SKM-1 (cell line): ENCODE data around the gene CLEC14A.

Experiments used
- DNase-seq: peaks from one replicate; lab custom pipeline; 2025; ENCODE audit not compliant: unreplicated experiment; lab: John Stamatoyannopoulos, UW

Gene CLEC14A, protein sequence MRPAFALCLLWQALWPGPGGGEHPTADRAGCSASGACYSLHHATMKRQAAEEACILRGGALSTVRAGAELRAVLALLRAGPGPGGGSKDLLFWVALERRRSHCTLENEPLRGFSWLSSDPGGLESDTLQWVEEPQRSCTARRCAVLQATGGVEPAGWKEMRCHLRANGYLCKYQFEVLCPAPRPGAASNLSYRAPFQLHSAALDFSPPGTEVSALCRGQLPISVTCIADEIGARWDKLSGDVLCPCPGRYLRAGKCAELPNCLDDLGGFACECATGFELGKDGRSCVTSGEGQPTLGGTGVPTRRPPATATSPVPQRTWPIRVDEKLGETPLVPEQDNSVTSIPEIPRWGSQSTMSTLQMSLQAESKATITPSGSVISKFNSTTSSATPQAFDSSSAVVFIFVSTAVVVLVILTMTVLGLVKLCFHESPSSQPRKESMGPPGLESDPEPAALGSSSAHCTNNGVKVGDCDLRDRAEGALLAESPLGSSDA

DNA sequence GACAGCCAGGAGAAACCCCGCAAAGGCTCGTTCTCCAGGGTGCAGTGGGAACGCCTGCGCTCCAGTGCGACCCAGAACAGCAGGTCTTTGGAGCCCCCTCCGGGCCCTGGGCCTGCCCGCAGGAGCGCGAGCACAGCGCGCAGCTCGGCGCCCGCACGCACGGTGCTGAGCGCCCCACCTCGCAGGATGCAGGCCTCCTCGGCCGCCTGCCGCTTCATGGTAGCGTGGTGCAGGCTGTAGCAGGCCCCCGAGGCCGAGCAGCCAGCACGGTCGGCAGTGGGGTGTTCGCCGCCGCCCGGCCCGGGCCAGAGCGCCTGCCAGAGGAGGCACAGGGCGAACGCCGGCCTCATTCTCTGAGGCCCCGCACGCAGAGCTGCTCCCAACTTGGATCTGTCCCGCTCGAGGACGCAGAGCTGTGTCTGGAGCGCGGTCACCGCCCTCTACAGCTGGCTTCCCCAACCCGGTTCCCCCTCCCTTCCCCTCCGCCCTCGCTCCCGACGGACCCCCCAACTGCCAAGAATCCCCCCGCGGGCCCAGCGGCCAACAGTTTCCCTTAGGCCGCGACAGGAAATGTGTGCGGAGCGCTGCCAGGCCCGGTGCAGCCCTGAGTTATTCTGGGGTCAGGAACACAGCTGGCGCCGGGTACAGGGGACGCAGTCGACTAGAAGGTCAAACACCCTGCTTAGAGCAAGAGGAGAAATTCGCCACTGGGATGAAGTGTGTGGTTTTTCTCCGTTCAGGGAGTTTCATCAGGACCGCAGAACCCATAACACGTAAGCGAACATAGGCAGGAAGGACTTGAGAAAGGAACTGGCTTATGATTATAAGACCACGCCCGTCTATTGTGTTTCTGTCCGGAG lies at the start of gene CLEC14A:
CLEC14A (minus strand) TSS at position 421 of the 860 bp plus-strand sequence; CDS start at position 350, 71 bp downstream.
- no peak for DNase-seq

DNA sequence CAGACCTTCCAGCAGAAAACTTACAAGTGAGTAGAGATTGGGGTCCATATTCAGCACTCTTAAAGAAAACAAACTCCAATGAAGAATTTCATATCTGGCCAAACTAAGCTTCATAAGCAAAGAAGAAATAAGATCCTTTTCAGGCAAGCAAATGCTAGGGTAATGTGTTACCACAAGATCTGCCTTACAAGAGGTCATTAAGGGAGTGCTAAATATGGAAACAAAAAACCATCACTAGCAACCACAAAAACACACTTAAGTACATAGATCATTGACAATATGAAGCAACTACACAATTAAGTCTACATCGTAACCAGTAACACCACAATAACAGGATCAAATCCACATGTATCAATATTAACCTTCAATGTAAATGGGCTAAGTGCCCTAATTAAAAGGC lies 47.1 kb upstream of the CLEC14A start:
- DNase-seq, result no peak

DNA sequence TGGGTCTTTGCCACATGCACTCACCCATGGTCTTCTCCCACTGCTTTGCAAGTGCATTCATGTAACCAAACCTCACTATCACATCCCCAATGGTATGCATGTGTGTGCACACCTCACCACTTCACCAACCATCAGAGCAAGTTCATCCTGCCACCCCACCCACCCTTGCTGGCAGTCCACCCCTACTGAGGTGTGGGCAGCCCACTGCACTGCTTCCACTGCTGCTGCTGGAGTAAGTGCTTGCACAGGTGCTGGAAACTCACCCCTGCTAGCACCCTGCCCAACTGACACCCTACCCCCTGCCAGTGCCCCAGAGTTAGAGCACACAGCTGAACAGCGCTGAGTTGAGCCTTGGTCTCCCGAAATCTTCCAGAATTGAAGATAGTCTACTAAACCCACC lies 46.1 kb upstream of the CLEC14A start:
- DNase-seq, result no peak

DNA sequence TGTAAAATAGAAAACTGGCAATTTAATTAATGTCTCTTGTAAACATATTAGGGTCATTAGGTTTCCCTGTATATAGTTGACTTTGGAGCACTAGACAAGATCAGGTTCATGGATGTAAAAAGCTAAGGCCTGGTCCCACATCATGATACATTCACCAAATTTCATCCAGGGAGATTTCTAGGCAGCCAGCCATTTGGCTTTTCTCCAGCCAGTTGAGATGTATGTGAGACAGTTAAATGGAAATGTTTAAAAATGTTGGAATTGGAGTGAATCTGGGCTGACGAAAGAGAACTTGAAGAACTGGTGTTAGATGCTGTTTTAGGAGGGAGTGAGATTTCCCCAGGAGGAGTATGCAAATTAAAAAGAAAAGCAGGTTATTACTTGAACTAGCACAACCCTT lies 41.8 kb upstream of the CLEC14A start:
- DNase-seq, result no peak

DNA sequence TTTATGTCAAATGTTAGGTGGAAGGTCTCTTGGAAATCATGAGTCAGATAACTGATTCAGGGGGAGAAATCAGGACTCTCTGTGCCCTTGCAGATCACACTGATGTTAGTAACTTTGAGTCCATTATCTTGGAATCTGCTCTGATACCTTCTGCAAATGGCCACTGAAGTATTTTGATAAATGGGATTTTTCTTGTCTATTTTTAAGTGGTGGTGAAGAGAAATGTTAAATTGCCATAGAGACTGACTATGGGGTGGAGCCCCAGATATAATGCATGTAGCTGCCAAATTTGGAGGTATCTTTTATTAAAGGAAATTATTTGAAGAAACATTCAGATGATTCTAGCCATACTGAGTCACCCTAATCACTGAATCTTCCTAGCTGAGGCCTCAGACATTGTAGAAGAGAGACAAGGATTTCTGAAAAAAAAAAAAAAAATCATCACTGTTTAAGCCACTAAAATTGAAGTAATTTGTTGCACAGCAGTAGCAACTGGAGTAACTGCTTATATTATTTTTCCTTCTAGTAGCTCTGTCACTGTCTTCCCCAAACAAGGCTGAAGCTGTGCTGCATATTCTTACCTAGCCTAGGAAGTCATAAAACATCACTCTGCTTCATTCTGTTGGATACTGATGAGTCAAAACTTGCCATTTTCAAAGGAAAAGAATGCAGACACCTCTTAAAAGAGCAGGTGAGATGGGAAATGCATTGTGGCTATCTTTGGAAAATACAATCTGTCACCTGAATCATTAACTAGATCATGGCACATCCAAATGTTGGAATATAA lies 36.0 kb upstream of the CLEC14A start:
- no peak for DNase-seq

DNA sequence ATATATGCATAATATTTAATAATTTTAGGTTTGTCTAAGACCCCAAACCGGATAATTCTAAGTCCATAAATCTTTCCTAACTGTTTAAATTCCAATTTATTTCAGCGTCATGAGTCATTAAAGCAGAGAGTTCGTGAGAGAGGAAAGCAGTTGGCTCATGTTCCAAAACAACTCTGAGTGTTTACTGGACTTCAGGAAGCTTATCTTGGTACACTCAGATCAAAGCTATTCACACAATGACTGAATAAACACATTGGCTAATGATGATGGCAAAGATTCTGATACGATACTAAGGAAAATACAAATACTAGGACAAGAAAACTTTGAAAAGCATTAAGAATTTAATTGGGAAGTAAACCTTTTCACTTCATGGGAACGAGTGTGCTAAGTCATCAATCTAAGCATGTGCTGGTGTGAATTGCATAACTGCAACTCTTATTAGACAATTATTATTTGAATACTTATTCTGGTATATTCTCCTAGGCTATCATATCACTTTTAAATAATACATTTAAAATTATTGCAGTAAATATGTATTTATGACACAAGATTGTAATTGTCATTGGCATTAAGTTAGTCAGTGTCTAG lies 34.8 kb upstream of the CLEC14A start:
- DNase-seq, result no peak

DNA sequence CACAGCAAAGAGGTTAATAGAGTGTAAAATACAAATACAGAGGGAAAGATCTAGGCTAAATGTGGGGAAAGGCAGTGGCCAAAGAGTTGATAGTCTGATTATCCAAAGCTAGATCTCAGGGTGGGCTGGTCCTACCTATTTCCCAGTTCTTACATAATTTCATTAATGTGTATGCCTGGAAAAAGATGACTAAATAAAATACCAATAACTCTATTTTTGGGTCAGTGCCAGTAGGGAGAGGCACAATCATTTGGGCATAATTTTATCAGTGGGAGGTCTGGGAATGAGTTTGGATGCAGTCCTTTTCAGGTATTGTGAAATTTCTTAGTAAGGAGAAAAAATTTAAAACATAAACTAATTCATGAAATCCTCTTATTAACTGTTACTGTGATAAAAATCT lies 30.6 kb upstream of the CLEC14A start:
- no peak for DNase-seq

DNA sequence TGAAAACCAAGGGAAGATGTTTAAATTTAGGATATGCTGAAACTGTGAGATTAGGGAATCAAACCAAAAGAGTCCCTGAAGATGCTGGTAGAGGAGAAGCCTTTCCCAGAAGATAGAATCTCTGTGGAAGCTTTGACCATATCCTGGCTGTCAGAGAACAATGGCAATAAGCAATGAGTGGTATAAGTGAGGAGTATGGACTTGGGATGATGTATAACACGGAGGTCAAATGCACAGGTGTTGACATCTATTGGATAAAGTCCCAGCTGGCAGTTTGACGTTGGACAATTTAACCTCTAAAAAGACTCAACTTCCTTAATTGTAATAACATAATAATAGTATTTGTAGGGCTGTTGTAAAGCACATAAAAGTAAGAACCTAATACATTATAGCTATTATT lies 30.1 kb upstream of the CLEC14A start:
- no peak for DNase-seq

DNA sequence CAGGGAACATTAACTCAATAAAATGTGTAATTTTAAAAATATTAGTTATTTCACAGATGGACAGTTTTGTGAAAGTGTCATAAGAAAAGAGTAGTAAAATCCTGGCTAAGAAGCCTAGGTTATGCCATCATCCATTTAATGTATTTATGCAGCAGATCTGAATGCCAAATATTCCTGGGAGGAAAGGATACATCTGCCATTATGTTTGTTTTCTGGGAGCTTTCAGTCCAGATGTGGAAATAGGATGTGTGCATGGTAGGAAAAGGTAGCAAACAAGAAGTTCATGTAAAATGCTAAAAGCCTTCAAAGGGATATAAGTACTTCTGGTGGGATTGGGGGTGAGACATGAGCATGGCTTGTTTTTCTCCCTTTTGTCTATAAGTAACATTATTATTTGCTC lies 27.0 kb upstream of the CLEC14A start:
- DNase-seq, result no peak

DNA sequence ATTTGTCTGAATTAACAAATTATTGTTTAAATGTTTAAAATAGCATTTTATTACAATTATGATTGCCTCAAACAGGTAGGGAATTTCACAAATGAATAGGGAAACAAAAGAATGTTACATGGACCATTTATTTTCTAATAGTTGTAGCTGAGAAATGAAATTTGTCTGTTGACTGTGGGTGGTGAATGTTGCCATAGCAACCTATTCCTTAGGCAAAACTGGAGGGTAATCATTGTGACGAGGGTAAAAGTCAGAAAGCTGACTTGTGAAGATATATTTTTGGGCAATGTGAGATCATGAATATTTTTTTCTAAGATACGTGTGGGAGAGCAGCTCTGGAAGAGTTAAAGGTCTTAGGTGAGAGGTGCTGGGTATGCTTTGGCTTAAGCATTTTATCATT lies 24.2 kb upstream of the CLEC14A start:
- DNase-seq, result no peak

DNA sequence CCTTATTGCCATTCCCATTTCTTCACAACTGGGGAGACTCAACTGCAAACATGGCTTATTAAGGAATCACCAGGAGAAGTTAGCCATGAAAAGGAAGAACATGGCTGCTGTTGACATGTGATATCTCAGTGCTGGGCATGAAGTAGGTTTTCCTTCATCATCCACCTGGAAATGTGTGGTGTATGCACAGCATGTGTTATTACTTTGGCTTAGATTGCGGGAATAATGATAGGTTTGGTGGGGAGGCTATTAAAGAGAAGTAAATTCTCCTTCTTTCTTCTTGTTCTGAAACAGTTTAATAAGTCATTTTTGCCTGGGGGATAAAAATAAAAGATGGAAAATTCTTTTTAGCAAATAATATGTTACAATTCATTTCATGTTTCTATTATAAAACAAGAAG lies 23.7 kb upstream of the CLEC14A start:
- no peak for DNase-seq

DNA sequence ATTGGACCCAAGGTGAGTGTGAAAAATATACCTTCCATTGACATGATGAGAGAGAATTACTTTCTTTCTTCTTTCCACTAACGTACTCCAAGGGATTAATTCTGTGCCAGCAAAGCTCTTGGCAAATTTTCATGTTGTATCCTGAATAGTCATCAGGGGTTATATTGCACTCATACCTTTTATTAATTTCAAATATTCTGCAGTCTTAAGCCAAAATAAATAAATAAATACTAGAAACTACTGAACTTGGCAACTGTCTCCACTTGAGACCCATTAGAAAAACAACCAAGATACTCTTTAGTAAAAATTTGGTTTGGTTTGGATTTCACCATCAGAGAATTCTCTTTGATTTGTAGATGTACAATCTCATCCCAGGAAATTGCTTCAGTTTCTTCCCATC lies 22.1 kb upstream of the CLEC14A start:
- DNase-seq, result no peak

DNA sequence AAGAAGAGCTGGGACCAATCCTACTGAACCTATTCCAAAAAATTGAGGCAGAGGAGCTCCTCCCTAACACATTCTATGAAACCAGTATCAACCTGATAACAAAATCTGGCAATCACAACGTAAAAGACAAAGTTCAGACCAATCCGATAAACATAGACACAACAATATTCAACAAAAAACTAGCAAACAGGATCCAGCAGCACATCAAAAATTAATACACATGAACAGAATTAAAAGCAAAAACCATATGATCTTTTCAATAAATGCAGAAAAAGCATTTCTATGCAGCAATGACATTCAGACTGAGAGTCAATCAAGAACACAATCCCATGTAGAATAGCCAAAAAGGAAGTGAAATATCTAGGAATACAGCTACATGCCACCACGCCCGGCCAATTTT lies 7.0 kb upstream of the CLEC14A start:
- DNase-seq, result no peak

DNA sequence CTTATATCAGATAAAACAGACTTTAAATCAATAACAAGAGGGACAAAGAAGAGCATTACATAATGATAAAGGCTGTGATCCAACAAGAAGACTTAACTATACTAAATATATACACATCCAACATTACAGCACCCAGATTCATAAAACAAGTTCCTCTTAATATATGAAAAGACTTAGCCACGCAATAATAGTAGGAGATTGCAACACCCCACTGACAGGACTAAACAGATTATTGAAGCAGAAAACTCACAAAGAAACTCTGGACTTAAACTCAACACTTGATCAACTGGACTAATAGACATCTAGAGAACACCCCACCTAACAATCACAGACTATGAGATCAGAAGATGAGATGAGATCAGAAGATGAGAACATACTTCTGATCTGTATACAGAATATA lies 5.7 kb upstream of the CLEC14A start:
- DNase-seq, result no peak

DNA sequence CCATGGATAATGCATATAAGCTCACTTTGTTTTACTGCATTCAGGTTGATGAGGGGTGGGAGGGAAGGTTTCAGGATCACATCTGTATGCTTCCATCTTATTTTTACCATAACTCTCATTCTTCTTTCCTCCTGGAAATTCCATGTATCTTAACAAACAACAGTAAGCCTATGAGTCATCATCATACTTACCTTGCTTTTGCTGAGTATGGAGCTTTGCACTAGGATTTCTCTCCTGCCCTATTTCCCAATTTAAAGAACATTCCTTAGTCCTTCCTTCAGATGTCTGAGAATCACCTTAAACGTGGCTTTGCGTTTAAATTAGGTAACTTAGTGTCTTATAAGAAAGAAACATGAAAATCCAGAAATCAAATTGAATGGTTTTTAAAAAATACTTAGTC lies 1.6 kb upstream of the CLEC14A start:
- no peak for DNase-seq

DNA sequence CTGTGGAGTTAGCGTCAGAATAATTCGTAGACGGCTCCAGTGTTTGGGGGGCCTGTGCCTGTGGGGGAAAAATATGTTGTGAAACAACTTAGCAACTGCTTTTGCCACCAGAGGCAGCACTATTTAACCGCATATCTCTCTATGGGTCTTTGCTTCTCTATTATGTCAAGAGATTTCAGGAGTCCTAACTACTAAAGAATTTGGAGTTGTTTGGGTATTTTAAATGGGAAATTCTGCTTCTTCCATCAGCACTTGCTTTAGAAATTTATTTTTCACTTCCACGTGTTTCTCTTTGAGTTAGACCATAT lies 594 bp upstream of the CLEC14A start:
- no peak for DNase-seq

DNA sequence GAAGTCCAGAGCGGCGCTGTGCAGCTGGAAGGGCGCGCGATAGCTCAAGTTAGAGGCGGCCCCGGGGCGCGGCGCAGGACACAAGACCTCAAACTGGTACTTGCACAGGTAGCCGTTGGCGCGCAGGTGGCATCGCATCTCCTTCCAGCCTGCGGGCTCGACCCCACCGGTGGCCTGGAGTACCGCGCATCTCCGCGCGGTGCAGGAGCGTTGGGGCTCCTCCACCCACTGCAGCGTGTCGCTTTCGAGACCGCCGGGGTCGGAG lies 553 bp downstream of the CLEC14A start:
- DNase-seq, result no peak

DNA sequence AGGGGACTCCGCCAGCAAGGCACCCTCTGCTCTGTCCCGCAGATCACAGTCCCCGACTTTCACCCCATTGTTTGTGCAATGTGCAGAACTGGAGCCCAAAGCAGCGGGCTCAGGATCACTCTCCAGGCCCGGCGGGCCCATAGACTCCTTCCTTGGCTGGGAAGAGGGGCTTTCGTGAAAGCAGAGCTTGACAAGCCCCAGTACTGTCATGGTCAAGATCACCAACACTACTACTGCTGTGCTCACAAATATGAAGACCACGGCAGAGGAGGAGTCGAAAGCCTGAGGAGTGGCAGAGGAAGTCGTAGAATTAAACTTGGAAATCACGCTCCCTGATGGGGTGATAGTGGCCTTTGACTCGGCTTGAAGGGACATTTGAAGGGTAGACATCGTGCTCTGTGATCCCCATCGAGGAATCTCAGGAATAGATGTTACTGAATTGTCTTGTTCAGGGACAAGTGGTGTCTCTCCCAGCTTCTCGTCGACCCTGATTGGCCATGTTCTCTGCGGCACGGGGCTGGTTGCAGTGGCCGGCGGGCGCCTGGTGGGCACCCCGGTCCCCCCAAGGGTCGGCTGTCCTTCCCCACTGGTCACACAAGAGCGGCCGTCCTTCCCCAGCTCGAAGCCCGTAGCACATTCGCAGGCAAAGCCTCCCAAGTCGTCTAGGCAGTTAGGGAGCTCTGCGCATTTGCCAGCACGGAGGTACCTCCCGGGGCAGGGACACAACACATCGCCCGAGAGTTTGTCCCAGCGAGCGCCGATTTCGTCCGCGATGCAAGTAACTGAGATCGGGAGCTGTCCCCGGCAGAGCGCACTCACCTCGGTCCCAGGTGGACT lies 1.1 kb downstream of the CLEC14A start:
- DNase-seq, result no peak

DNA sequence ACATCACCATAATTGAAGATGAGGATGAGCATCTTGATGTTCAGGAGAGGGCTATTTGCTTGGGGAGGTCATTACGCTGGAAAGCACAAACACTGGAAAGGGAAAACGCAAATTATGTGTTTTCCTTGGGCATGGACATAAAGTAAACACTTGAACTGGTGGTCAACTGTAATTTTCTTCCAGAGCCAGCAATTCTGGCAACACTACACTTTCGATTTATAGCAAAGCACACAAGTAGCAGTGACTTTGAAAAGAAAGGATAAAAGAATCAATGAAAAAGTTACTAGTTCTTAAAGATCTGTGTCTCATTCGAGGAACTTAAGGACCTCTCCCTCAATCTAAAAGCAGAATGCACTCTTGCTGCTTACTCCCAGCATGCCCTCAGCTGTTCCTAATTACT lies 2.2 kb downstream of the CLEC14A start:
- DNase-seq, result no peak

DNA sequence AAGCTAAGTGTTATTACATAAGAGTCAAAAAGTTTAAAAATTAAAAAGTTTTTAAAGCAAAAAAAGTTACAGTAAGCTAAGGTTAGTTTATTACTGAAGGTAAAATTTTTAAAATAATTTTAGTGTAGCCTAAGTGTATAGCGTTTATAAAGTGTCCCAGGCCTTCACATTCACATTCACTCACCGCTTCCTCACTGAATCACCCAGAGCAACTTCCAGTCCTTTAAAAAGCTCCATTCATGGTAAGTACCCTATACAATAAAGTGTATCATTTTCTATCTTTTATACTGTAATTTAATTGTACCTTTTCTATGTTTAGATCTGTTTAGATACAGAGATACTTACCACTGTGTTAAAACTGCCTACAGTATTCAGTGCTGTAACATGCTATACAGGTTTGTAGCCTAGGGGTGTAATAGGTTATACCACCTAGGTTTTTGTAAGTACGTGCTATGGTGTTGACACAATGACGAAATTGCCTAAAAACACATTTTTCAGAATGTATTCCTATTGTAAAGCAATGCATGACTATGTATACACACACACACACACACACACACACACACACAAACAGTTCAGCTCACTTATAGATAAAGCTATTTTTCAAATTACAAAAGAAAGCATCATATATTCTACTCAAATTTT lies 3.7 kb downstream of the CLEC14A start:
- no peak for DNase-seq
